ENCODE measurements around the gene ZNF429.

- TF ChIP-seq CTCF (IDR thresholded peaks at IDR 0.05; ENCODE audit: extremely low read depth in 1 of 2, insufficient read depth in 1 of 2, low read depth in 1 of 2, low read length in 2 of 2) (no peak), EZH2 (IDR thresholded peaks at IDR 0.05; ENCODE audit: borderline replicate concordance, low read depth, low read length, severe bottlenecking) (no peak), POLR2A (IDR thresholded peaks at IDR 0.05; ENCODE audit: low read depth, low read length) (no peak), JUN (IDR thresholded peaks at IDR 0.05; ENCODE audit: borderline replicate concordance, insufficient read depth, insufficient read length, low read depth) (no peak), FOS (IDR thresholded peaks at IDR 0.05; ENCODE audit: borderline replicate concordance, insufficient read depth, low read length) (no peak), MYC (IDR thresholded peaks at IDR 0.05; ENCODE audit: low read depth, low read length) (no peak), MAX (IDR thresholded peaks at IDR 0.05; ENCODE audit: insufficient read depth, insufficient read length) (no peak), GATA2 (IDR thresholded peaks at IDR 0.05; ENCODE audit: insufficient read depth, insufficient read length, low read depth, low read length) (no peak)
These were observed 19.5 kb upstream of the ZNF429 start for GRCh38 chr19:21485926-21486325.

Measured in endothelial cell of umbilical vein (primary cell).